Measurements from ENCODE around the gene KRTAP5-9.
"Not testable (repeated sequence)": the region's sequence is repeated elsewhere in the genome, so short reads cannot be mapped to it uniquely, and the experiment has no call there.

Gene KRTAP5-9

GRCh38 chr11:71534711-71535608 is 13.3 kb upstream of the KRTAP5-9 start:
- DNase-seq (ENCODE audit: low read depth in 1 of 2, low spot score in 1 of 2) = not testable (repeated sequence)

GRCh38 chr11:71535825-71536224 is 12.4 kb upstream of the KRTAP5-9 start:
- DNase-seq (ENCODE audit: low read depth in 1 of 2, low spot score in 1 of 2) = no peak

- no peak for DNase-seq (ENCODE audit: low read depth in 1 of 2, low spot score in 1 of 2)
Measured at GRCh38 chr11:71537537-71537936, 10.7 kb upstream of the KRTAP5-9 start.

GRCh38 chr11:71537977-71538665 is 10.1 kb upstream of the KRTAP5-9 start, which contains the start of gene KRTAP5-8:
Gene KRTAP5-8 (plus strand): TSS chr11:71538025. CDS start chr11:71538056, 31 bp downstream.
- DNase-seq (ENCODE audit: low read depth in 1 of 2, low spot score in 1 of 2) = not testable (repeated sequence)

- no peak for DNase-seq (ENCODE audit: low read depth in 1 of 2, low spot score in 1 of 2)
Measured at GRCh38 chr11:71538666-71538990, 9.6 kb upstream of the KRTAP5-9 start.

GRCh38 chr11:71539017-71539416 is 9.2 kb upstream of the KRTAP5-9 start:
- DNase-seq (ENCODE audit: low read depth in 1 of 2, low spot score in 1 of 2) = no peak

GRCh38 chr11:71539971-71540370 is 8.2 kb upstream of the KRTAP5-9 start:
- not testable (repeated sequence) for DNase-seq (ENCODE audit: low read depth in 1 of 2, low spot score in 1 of 2)

GRCh38 chr11:71540521-71541304 is 7.5 kb upstream of the KRTAP5-9 start:
- DNase-seq (ENCODE audit: low read depth in 1 of 2, low spot score in 1 of 2) = not testable (repeated sequence)

GRCh38 chr11:71542382-71542781 is 5.8 kb upstream of the KRTAP5-9 start:
- no peak for DNase-seq (ENCODE audit: low read depth in 1 of 2, low spot score in 1 of 2)

GRCh38 chr11:71542879-71543777 is 5.1 kb upstream of the KRTAP5-9 start:
- DNase-seq (ENCODE audit: low read depth in 1 of 2, low spot score in 1 of 2) = no peak

- no peak for DNase-seq (ENCODE audit: low read depth in 1 of 2, low spot score in 1 of 2)
Measured at GRCh38 chr11:71543866-71544265, 4.4 kb upstream of the KRTAP5-9 start.

GRCh38 chr11:71544525-71545214 is 3.5 kb upstream of the KRTAP5-9 start:
- no peak for DNase-seq (ENCODE audit: low read depth in 1 of 2, low spot score in 1 of 2)

GRCh38 chr11:71545405-71545966 is 2.7 kb upstream of the KRTAP5-9 start:
- no peak for DNase-seq (ENCODE audit: low read depth in 1 of 2, low spot score in 1 of 2)

GRCh38 chr11:71548716-71549151 is 514 bp downstream of the KRTAP5-9 start:
- DNase-seq (ENCODE audit: low read depth in 1 of 2, low spot score in 1 of 2) = no peak

- DNase-seq (ENCODE audit: low read depth in 1 of 2, low spot score in 1 of 2) = no peak
Measured at GRCh38 chr11:71551711-71552110, 3.5 kb downstream of the KRTAP5-9 start.

GRCh38 chr11:71554996-71555395 is 6.8 kb downstream of the KRTAP5-9 start:
- no peak for DNase-seq (ENCODE audit: low read depth in 1 of 2, low spot score in 1 of 2)

- DNase-seq (ENCODE audit: low read depth in 1 of 2, low spot score in 1 of 2) = no peak
Measured at GRCh38 chr11:71555508-71555907, 7.3 kb downstream of the KRTAP5-9 start.

GRCh38 chr11:71556018-71556417 is 7.8 kb downstream of the KRTAP5-9 start:
- no peak for DNase-seq (ENCODE audit: low read depth in 1 of 2, low spot score in 1 of 2)

- DNase-seq (ENCODE audit: low read depth in 1 of 2, low spot score in 1 of 2) = no peak
Measured at GRCh38 chr11:71557257-71557656, 9.0 kb downstream of the KRTAP5-9 start.

GRCh38 chr11:71558996-71559395 is 10.8 kb downstream of the KRTAP5-9 start:
- no peak for DNase-seq (ENCODE audit: low read depth in 1 of 2, low spot score in 1 of 2)
